Cardiac muscle cell (in vitro differentiated cells and primary cell): ENCODE data around the gene TMEM185B. TPM values are rescaled to one million over a fixed set of nuclear protein-coding genes. Genes with fewer than 3 reads are reported as not detected.

Experiments
- DNase-seq, 2 donors: peaks; one replicate each; pipeline versions ENCODE4 v3.0.0 to v3.0.0-alpha.2; 2010 to 2017; ENCODE audit warnings: low read depth in 1 of 2, low spot score in 1 of 2
- H3K27ac ChIP-seq: fragments of 200-600 bp; sonication (generic); 2 replicates; pipeline ENCODE4 v1.5.1; 2016
- H3K27me3 ChIP-seq: fragments of 200-600 bp; sonication (generic); 2 replicates; pipeline ENCODE4 v1.6.0; 2016; ENCODE audit warnings: control low read depth
- H3K36me3 ChIP-seq: fragments of 200-600 bp; sonication (generic); 2 replicates; pipeline ENCODE4 v1.5.1; 2016; ENCODE audit warnings: control low read depth
- H3K4me1 ChIP-seq: fragments of 200-600 bp; sonication (generic); 2 replicates; pipeline ENCODE4 v1.8.1; 2017; ENCODE audit warnings: low read depth, mild to moderate bottlenecking, mixed run types
- H3K4me3 ChIP-seq: fragments of 200-600 bp; sonication (generic); 2 replicates; pipeline ENCODE4 v1.5.1; 2016; ENCODE audit warnings: mild to moderate bottlenecking
- H3K9me3 ChIP-seq: fragments of 200-600 bp; sonication (generic); 2 replicates; pipeline ENCODE4 v1.5.1; 2017; ENCODE audit warnings: low read depth, mild to moderate bottlenecking, control low read depth
- CTCF ChIP-seq: IDR thresholded peaks from 2 replicates; pipeline ENCODE4 v1.5.1; 2012; ENCODE audit warnings: low read depth, mild to moderate bottlenecking, low read length
- polyA plus RNA-seq: library from polyadenylated mRNA; unstranded; fragments of >200 nt; fragmentation: Nextera tagmentation; extraction: Ambion mirVana; gene quantifications from 2 replicates; pipeline ENCODE4 v1.2.1, GENCODE V29; 2016
- total RNA-seq: library from RNA; depleted of rRNA; stranded (reverse); fragments of >200 nt; gene quantifications from 2 replicates; pipeline ENCODE4 v1.2.3, GENCODE V29; 2016

Gene TMEM185B
- total and polyA plus RNA-seq, 2 experiments from 2014 or later, result 21.3 to 43.4 TPM

GRCh38 chr2:120206022-120206581 is 17.1 kb downstream of the TMEM185B start:
- H3K27ac ChIP-seq, result no peak overlapping the region
- DNase-seq, result peak in 1 of 2 donors; percentile 23
- peak; percentile 50 for TF ChIP-seq CTCF
- H3K36me3 ChIP-seq, result no peaks in the 10 kb centered on the region
- H3K27me3 ChIP-seq, result no peaks in the 10 kb centered on the region
- no peak overlapping the region for H3K4me3 ChIP-seq
- H3K9me3 ChIP-seq, result no peaks in the 10 kb centered on the region
- H3K4me1 ChIP-seq, result no peaks in the 10 kb centered on the region

- H3K9me3 ChIP-seq, result no peaks in the 10 kb centered on the region
- no peak for DNase-seq
- H3K4me1 ChIP-seq, result no peaks in the 10 kb centered on the region
- H3K4me3 ChIP-seq, result no peak overlapping the region
- no peaks in the 10 kb centered on the region for H3K36me3 ChIP-seq
- H3K27me3 ChIP-seq, result no peaks in the 10 kb centered on the region
- H3K27ac ChIP-seq, result no peak overlapping the region
- TF ChIP-seq CTCF, result no peak
Observed at GRCh38 chr2:120204945-120205670, 18.1 kb downstream of the TMEM185B start.

- H3K4me3 ChIP-seq, result no peak overlapping the region
- H3K9me3 ChIP-seq, result no peaks in the 10 kb centered on the region
- no peaks in the 10 kb centered on the region for H3K27me3 ChIP-seq
- no peak for DNase-seq
- H3K4me1 ChIP-seq, result no peaks in the 10 kb centered on the region
- TF ChIP-seq CTCF, result no peak
- no peaks in the 10 kb centered on the region for H3K36me3 ChIP-seq
- no peak overlapping the region for H3K27ac ChIP-seq
Observed at GRCh38 chr2:120204417-120204816, 18.8 kb downstream of the TMEM185B start.

GRCh38 chr2:120204022-120204405 is 19.2 kb downstream of the TMEM185B start:
- no peak overlapping the region for H3K4me3 ChIP-seq

More at GRCh38 chr2:120204022-120204405, 19.2 kb downstream of the TMEM185B start:
- no peaks in the 10 kb centered on the region for H3K36me3 ChIP-seq
- H3K27me3 ChIP-seq, result no peaks in the 10 kb centered on the region
- TF ChIP-seq CTCF, result peak; percentile 20
- H3K4me1 ChIP-seq, result no peaks in the 10 kb centered on the region
- no peak overlapping the region for H3K27ac ChIP-seq
- H3K9me3 ChIP-seq, result no peaks in the 10 kb centered on the region
- no peak for DNase-seq
